ENCODE results near the gene ZNF850. TPM values are rescaled to one million over a fixed set of nuclear protein-coding genes. Genes with fewer than 3 reads are reported as not detected.
A peak's percentile ranks its signal among the peaks of the same experiment; 100 is the strongest.

The ZNF850 gene
- total and polyA plus RNA-seq, 4 donors, result 2.4 to 6.7 (median 4.7) TPM

GRCh38 chr19:36709423-36709822 is 63.2 kb downstream of the ZNF850 start:
- Histone ChIP-seq H3K4me3 (ENCODE audit: low read depth, low read length) (no peak overlapping the region), H3K4me1 (ENCODE audit: control insufficient read depth, insufficient read depth, low read length) (no peaks in the 10 kb centered on the region), H3K9me3 (ENCODE audit: control insufficient read depth, insufficient read depth, low read length) (peaks cover 31% of the 10 kb centered on the region), H3K27me3 (ENCODE audit: control insufficient read depth, insufficient read depth, low read length) (no peaks in the 10 kb centered on the region), H3K36me3 (ENCODE audit: control insufficient read depth, insufficient read depth, low read length) (peaks cover 21% of the 10 kb centered on the region), H3K27ac (ENCODE audit: low read depth, low read length) (no peak overlapping the region)
- WGBS (ENCODE audit: insufficient coverage), result 72% methylated on average over 2 of the region's 2 CpGs
- no peak for DNase-seq (ENCODE audit: low read depth in 4 of 6, low spot score in 6 of 6)

GRCh38 chr19:36707134-36707533 is 65.5 kb downstream of the ZNF850 start:
- H3K27me3 ChIP-seq (ENCODE audit: control insufficient read depth, insufficient read depth, low read length), result no peaks in the 10 kb centered on the region
- peaks cover 4% of the 10 kb centered on the region for H3K36me3 ChIP-seq (ENCODE audit: control insufficient read depth, insufficient read depth, low read length)
- no peak overlapping the region for H3K4me3 ChIP-seq (ENCODE audit: low read depth, low read length)
- H3K9me3 ChIP-seq (ENCODE audit: control insufficient read depth, insufficient read depth, low read length), result peaks cover 25% of the 10 kb centered on the region
- H3K27ac ChIP-seq (ENCODE audit: low read depth, low read length), result no peak overlapping the region
- no peaks in the 10 kb centered on the region for H3K4me1 ChIP-seq (ENCODE audit: control insufficient read depth, insufficient read depth, low read length)
- no peak for DNase-seq (ENCODE audit: low read depth in 4 of 6, low spot score in 6 of 6)
- WGBS (ENCODE audit: insufficient coverage), result no CpG with 5 or more reads among the region's 2 CpGs

- no peaks in the 10 kb centered on the region for H3K9me3 ChIP-seq (ENCODE audit: control insufficient read depth, insufficient read depth, low read length)
- 7% methylated on average over 9 of the region's 9 CpGs for WGBS (ENCODE audit: insufficient coverage)
- H3K4me3 ChIP-seq (ENCODE audit: low read depth, low read length), result peak overlapping the region; percentile 76
- DNase-seq (ENCODE audit: low read depth in 4 of 6, low spot score in 6 of 6), result no peak
- H3K27me3 ChIP-seq (ENCODE audit: control insufficient read depth, insufficient read depth, low read length), result no peaks in the 10 kb centered on the region
- peaks cover 5% of the 10 kb centered on the region for H3K4me1 ChIP-seq (ENCODE audit: control insufficient read depth, insufficient read depth, low read length)
- no peak overlapping the region for H3K27ac ChIP-seq (ENCODE audit: low read depth, low read length)
- H3K36me3 ChIP-seq (ENCODE audit: control insufficient read depth, insufficient read depth, low read length), result peaks cover 26% of the 10 kb centered on the region
Measured at GRCh38 chr19:36688058-36688457, 84.5 kb downstream of the ZNF850 start.

GRCh38 chr19:36687214-36688056 is 85.2 kb downstream of the ZNF850 start, which contains the start of gene ZNF567:
ZNF567 (plus strand) TSS chr19:36687612; CDS start chr19:36694868, 7,256 bp downstream.
- Histone ChIP-seq H3K4me3 (ENCODE audit: low read depth, low read length) (peak within 1 kb of the TSS; percentile 76), H3K4me1 (ENCODE audit: control insufficient read depth, insufficient read depth, low read length) (peaks cover 5% of the 10 kb centered on the region), H3K36me3 (ENCODE audit: control insufficient read depth, insufficient read depth, low read length) (peaks cover 19% of the 10 kb centered on the region), H3K9me3 (ENCODE audit: control insufficient read depth, insufficient read depth, low read length) (no peaks in the 10 kb centered on the region), H3K27ac (ENCODE audit: low read depth, low read length) (no peak within 1 kb of the TSS), H3K27me3 (ENCODE audit: control insufficient read depth, insufficient read depth, low read length) (no peaks in the 10 kb centered on the region)
- under 1% methylated on average over 69 of the region's 69 CpGs for WGBS (ENCODE audit: insufficient coverage)
- peak; percentile 88 to 99 (median 96) for DNase-seq (ENCODE audit: low read depth in 4 of 6, low spot score in 6 of 6)

- H3K27ac ChIP-seq (ENCODE audit: low read depth, low read length), result no peak overlapping the region
- 16% methylated on average over 18 of the region's 20 CpGs for WGBS (ENCODE audit: insufficient coverage)
Measured at GRCh38 chr19:36686365-36687213, 86.0 kb downstream of the ZNF850 start.

GRCh38 chr19:36685835-36686234 is 86.8 kb downstream of the ZNF850 start:
- Histone ChIP-seq H3K4me1 (ENCODE audit: control insufficient read depth, insufficient read depth, low read length) (peaks cover 5% of the 10 kb centered on the region), H3K4me3 (ENCODE audit: low read depth, low read length) (no peak overlapping the region), H3K27ac (ENCODE audit: low read depth, low read length) (no peak overlapping the region), H3K27me3 (ENCODE audit: control insufficient read depth, insufficient read depth, low read length) (no peaks in the 10 kb centered on the region), H3K9me3 (ENCODE audit: control insufficient read depth, insufficient read depth, low read length) (no peaks in the 10 kb centered on the region), H3K36me3 (ENCODE audit: control insufficient read depth, insufficient read depth, low read length) (peaks cover 12% of the 10 kb centered on the region)
- DNase-seq (ENCODE audit: low read depth in 4 of 6, low spot score in 6 of 6), result no peak
- WGBS (ENCODE audit: insufficient coverage), result no CpG with 5 or more reads among the region's 2 CpGs

More at GRCh38 chr19:36686365-36687213, 86.0 kb downstream of the ZNF850 start:
- no peak for DNase-seq (ENCODE audit: low read depth in 4 of 6, low spot score in 6 of 6)
- Histone ChIP-seq H3K9me3 (ENCODE audit: control insufficient read depth, insufficient read depth, low read length) (no peaks in the 10 kb centered on the region), H3K36me3 (ENCODE audit: control insufficient read depth, insufficient read depth, low read length) (peaks cover 14% of the 10 kb centered on the region), H3K4me1 (ENCODE audit: control insufficient read depth, insufficient read depth, low read length) (peaks cover 5% of the 10 kb centered on the region), H3K27me3 (ENCODE audit: control insufficient read depth, insufficient read depth, low read length) (no peaks in the 10 kb centered on the region), H3K4me3 (ENCODE audit: low read depth, low read length) (peak overlapping the region; percentile 76)

- no peak overlapping the region for H3K27ac ChIP-seq (ENCODE audit: low read depth, low read length)
- H3K36me3 ChIP-seq (ENCODE audit: control insufficient read depth, insufficient read depth, low read length), result peaks cover 15% of the 10 kb centered on the region
- DNase-seq (ENCODE audit: low read depth in 4 of 6, low spot score in 6 of 6), result no peak
- no peaks in the 10 kb centered on the region for H3K4me1 ChIP-seq (ENCODE audit: control insufficient read depth, insufficient read depth, low read length)
- no peak overlapping the region for H3K4me3 ChIP-seq (ENCODE audit: low read depth, low read length)
- H3K27me3 ChIP-seq (ENCODE audit: control insufficient read depth, insufficient read depth, low read length), result no peaks in the 10 kb centered on the region
- no peaks in the 10 kb centered on the region for H3K9me3 ChIP-seq (ENCODE audit: control insufficient read depth, insufficient read depth, low read length)
Measured at GRCh38 chr19:36679455-36679854, 93.2 kb downstream of the ZNF850 start.

GRCh38 chr19:36674201-36674600 is 98.4 kb downstream of the ZNF850 start:
- Histone ChIP-seq H3K4me3 (ENCODE audit: low read depth, low read length) (no peak overlapping the region), H3K4me1 (ENCODE audit: control insufficient read depth, insufficient read depth, low read length) (no peaks in the 10 kb centered on the region), H3K27ac (ENCODE audit: low read depth, low read length) (no peak overlapping the region), H3K9me3 (ENCODE audit: control insufficient read depth, insufficient read depth, low read length) (no peaks in the 10 kb centered on the region), H3K27me3 (ENCODE audit: control insufficient read depth, insufficient read depth, low read length) (no peaks in the 10 kb centered on the region), H3K36me3 (ENCODE audit: control insufficient read depth, insufficient read depth, low read length) (peaks cover 9% of the 10 kb centered on the region)
- WGBS (ENCODE audit: insufficient coverage), result 100% methylated on average over 2 of the region's 2 CpGs
- no peak for DNase-seq (ENCODE audit: low read depth in 4 of 6, low spot score in 6 of 6)

GRCh38 chr19:36672368-36672767 is 100.2 kb downstream of the ZNF850 start:
- Histone ChIP-seq H3K36me3 (ENCODE audit: control insufficient read depth, insufficient read depth, low read length) (peaks cover 4% of the 10 kb centered on the region), H3K9me3 (ENCODE audit: control insufficient read depth, insufficient read depth, low read length) (no peaks in the 10 kb centered on the region), H3K27ac (ENCODE audit: low read depth, low read length) (no peak overlapping the region), H3K4me3 (ENCODE audit: low read depth, low read length) (no peak overlapping the region), H3K27me3 (ENCODE audit: control insufficient read depth, insufficient read depth, low read length) (no peaks in the 10 kb centered on the region), H3K4me1 (ENCODE audit: control insufficient read depth, insufficient read depth, low read length) (peaks cover 7% of the 10 kb centered on the region)
- WGBS (ENCODE audit: insufficient coverage), result no CpG with 5 or more reads among the region's 1 CpG
- no peak for DNase-seq (ENCODE audit: low read depth in 4 of 6, low spot score in 6 of 6)
